NCI-H146 treated with DMSO at 0.1 percent for 48 hours (cell line): ENCODE results near the gene LONRF2.
"Not testable (repeated sequence)": the region's sequence is repeated elsewhere in the genome, so short reads cannot be mapped to it uniquely, and the experiment has no call there.

ENCODE experiments used
- DNase-seq: peaks from one replicate; lab custom pipeline; 2025; ENCODE audit not compliant: unreplicated experiment; lab: John Stamatoyannopoulos, UW

The LONRF2 gene

GRCh38 chr2:100256416-100256815, 65.9 kb downstream of the LONRF2 start:
- DNase-seq, result no peak

- no peak for DNase-seq
Measured at GRCh38 chr2:100254646-100255210, 67.6 kb downstream of the LONRF2 start.

- DNase-seq, result no peak
Measured at GRCh38 chr2:100253786-100254185, 68.5 kb downstream of the LONRF2 start.

GRCh38 chr2:100252811-100253698, 69.2 kb downstream of the LONRF2 start:
- DNase-seq, result no peak

GRCh38 chr2:100250645-100251044, 71.7 kb downstream of the LONRF2 start:
- no peak for DNase-seq

- no peak for DNase-seq
Measured at GRCh38 chr2:100248971-100249370, 73.3 kb downstream of the LONRF2 start.

GRCh38 chr2:100248556-100248955, 73.7 kb downstream of the LONRF2 start:
- DNase-seq, result not testable (repeated sequence)

DNA sequence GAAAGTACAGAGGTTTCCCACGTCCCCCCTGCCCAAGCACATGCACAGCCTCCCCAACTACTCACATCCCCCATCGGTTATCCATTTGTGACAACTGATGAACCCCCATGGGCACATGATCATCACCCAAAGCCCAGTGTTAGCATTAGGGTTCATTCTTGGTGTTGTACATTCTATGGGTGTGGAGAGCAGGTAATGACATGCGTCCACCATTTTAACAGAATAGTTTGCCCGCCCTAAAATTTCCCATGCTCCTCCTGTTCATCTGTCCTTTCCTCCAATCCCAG, 74.3 kb downstream of the LONRF2 start:
- DNase-seq, result no peak

- peak; percentile 90 for DNase-seq
Measured at GRCh38 chr2:100247256-100248043, 74.9 kb downstream of the LONRF2 start.

- peak; percentile 24 for DNase-seq
Measured at GRCh38 chr2:100246163-100247145, 75.8 kb downstream of the LONRF2 start.

DNA sequence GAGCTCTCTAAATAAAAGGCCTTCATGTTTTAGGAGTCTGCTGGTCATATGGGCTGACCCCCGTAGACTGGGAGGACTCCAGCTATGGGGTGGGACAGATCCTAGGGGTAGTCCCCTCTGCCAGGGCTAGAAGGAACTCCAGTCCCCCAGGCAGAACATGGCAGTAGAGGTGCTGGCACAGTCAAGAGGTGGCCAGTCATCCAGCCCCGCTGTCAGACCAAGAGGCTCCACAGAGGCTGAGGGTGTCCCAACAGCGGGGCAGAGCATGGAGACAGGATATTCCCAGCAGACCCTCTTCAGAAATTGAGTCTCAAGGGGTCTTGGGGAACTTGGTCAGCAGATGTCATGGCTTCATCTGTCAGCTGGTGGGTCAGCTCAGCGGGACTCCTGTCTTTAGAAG, 76.6 kb downstream of the LONRF2 start:
- no peak for DNase-seq

GRCh38 chr2:100244881-100245605, 77.3 kb downstream of the LONRF2 start:
- DNase-seq, result no peak

DNA sequence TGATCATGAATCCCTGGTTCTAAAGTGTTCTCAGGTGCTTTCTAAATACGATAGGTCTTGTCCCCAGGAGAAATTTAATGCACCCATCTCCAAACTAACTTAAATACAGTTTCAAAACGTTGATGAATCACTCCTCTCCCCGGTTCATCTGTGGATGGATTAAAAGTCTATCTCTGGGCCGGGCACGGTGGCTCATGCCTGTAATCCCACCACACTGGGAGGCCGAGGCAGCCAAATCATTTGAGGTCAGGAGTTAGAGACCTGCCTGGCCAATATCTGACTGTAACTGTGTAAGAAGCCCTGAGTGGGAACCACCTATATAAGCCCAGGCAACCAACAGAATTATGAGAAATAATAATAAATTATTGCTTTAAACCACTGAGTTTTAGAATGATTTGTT, 78.7 kb downstream of the LONRF2 start:
- DNase-seq, result no peak

GRCh38 chr2:100242891-100243619, 79.2 kb downstream of the LONRF2 start:
- DNase-seq, result peak; percentile 60

DNA sequence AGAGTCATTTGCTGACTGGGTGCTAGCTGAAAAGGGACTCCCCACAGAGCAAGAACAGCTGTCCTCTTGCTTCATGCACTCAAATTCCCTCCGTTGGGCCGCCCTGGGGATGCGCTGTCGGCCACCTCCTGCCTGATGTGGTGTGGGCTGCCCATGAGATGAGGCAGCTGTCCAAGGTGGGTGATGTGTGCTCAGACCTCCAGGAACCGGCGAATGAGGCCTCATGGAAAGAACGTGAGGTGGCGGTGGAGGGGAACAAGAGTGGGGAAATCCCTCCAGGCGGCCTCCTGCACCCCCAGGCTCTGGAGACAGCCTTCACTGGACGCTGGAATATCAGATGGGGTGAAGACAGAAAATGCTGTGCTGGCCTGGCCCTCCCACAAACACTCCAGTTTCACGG, 79.8 kb downstream of the LONRF2 start:
- peak; percentile 39 for DNase-seq

DNA sequence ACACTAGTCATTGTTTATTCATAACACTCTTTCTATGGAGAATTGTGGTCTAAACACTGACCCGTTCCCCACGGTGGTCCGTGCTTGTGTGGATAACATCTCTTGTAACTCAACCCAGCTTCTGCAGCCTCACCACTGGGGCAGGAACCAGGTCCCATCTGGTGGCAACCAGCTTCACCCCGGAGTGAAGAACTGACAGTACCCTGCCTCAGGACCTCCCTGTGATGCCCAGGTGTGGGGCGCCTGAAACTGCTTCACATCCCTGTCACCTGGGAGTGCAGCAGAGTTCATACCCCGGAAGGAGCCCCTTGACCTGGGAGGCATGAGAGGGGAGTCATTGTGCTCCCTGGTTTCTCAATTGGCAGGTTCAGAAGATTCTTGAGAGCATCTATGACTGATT, 81.1 kb downstream of the LONRF2 start:
- DNase-seq, result no peak

DNA sequence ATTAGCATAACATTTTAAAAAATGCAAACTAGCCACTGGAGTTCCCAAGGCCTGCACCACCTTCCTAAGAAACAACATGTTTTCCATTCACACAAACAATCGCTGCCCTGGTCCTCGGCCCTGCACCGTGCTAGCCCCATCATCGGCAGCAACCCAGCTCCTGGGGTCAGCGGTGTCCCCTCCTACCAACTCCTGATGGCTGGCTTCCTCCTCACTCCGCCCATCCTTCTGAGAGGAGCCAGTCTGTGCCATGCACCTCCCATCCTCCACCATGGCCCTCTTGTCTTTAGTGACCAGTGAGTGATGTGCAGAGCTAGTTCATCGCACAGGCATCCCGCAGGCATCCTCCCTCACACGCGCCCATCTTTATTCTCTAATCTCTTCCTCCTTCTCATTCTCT, 81.9 kb downstream of the LONRF2 start:
- no peak for DNase-seq

DNA sequence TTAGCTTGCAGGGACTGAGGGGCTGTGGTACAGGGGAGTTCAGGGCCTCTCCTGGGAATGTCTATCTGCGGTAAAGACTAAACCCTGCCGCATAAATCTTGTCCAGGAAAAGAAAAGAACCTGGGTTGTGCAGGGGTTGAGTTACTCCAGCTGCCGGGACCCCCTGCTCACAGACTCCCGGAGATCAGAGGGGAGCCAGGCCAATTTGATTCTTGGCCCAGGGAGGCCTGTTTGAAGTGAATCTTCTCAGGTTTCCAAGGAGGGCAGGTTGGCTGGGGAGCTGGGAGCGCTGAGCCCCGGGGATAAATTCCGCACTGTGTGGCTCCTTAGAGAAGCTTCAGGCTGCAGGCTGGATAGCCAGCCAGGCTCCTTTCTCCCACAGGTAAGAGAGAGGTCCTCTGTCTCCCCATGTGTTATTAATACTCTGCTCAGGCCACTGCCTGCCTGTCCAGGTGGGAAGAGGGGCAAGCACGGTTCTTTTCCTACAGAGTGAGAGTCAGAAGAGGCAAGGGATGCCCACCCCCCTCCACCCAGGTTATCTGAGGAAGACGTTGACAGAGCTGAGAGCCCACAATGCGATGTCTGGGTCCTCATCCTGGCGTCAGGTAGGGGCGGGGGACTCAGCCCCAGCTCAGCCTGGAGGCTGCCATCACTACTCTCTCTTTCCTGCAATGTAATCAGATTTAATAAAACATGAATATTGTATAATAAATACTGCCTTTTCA, 82.7 kb downstream of the LONRF2 start:
- no peak for DNase-seq

- DNase-seq, result no peak
Measured at GRCh38 chr2:100238471-100238870, 83.8 kb downstream of the LONRF2 start.
